Kidney capillary endothelial cell (primary cell): ENCODE results near the gene MAGED4B.
"Not testable (repeated sequence)": the region's sequence is repeated elsewhere in the genome, so short reads cannot be mapped to it uniquely, and the experiment has no call there.

Source experiments
- DNase-seq: peaks from one replicate; pipeline ENCODE4 v3.0.0-alpha.2; 2018; ENCODE audit warnings: low spot score

The MAGED4B gene

GRCh38 chrX:52068666-52069640, at the start of gene MAGED4B:
Gene MAGED4B, minus strand, starts transcription at chrX:52069183. Its CDS starts 1,011 bp downstream, at chrX:52068172.
- DNase-seq = not testable (repeated sequence)

DNA sequence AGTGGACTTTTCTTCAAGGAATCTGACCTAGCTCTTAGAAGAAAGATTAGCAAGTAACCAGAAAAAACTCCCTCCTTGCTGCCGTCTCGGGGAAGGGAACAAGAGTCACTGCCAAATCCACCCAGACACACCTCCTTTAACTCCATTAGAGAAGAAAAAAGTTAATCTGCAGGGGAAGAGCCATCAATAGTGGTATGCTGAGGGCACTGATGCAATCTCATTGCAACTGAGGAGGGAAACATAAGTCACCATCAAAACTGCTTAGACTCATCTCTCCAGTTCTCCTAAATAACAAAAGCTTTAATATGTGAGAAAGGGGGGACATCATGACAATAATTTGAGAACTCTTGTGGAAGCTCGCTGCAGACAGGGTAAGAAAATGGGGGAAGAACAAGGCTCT, 49.3 kb upstream of the MAGED4B start:
- no peak for DNase-seq

DNA sequence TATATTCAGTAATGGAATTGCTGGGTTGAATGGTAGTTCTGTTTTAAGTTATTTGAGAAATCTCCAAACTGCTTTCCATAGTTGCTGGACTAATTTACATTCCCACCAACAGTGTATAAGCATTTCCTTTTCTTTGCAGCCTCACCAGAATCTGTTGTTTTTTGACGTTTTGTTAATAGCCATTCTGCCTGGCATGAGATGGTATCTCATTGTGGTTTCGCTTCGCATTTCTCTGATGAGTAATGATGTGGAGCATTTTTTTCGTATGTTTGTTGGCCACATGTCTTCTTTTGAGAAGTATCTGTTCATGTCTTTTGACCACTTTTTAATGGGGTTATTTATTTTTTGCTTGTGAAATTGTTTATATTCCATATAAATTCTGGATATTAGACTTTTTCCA, 13.6 kb upstream of the MAGED4B start:
- no peak for DNase-seq

DNA sequence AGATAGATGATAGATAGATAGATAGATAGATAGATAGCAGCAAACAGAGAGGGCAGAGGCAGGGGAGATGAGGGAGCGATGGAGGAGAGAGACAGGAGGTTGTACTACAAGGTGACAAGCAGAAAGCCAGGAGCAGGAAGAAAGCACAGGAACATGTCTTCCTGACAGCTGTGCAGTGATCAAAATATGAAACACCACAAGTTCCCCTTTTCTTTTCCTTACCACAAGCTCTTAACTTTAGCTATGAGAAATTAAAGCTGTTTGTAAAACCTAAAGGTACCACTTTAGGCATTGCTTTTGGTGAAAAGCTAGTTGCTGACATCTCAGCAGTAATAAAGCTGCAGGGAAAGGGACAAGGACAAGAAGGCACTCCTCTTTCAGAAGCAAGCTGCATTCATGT, 9.1 kb upstream of the MAGED4B start:
- DNase-seq = no peak

- DNase-seq = not testable (repeated sequence)
Observed at GRCh38 chrX:52042288-52042687, 26.7 kb downstream of the MAGED4B start.

GRCh38 chrX:52034211-52034610, 34.8 kb downstream of the MAGED4B start:
- DNase-seq = no peak

- DNase-seq = no peak
Observed at GRCh38 chrX:52031371-52031770, 37.6 kb downstream of the MAGED4B start.

- DNase-seq = no peak
Observed at GRCh38 chrX:52015794-52016193, 53.2 kb downstream of the MAGED4B start.
